WTC11 (cell line): ENCODE results near the gene PLAC8.

Source experiments
- ATF2 ChIP-seq: sonication (generic); formaldehyde crosslinking; IDR thresholded peaks from 2 replicates; pipeline ENCODE4 v1.8.1; 2022; ENCODE audit warnings: low read depth, missing genetic modification reagents, borderline replicate concordance
- CTCF ChIP-seq: fragments of 200-600 bp; IDR thresholded peaks from 2 replicates; pipeline ENCODE4 v1.8.0; 2022; ENCODE audit warnings: antibody characterized with exemption
- ETV6 ChIP-seq: sonication (generic); formaldehyde crosslinking; IDR thresholded peaks from 2 replicates; pipeline ENCODE4 v1.8.1; 2022; ENCODE audit warnings: mild to moderate bottlenecking, missing genetic modification reagents
- IRF1 ChIP-seq: sonication (generic); formaldehyde crosslinking; IDR thresholded peaks from 2 replicates; pipeline ENCODE4 v1.8.0; 2023; ENCODE audit warnings: missing genetic modification reagents
- NR2C2 ChIP-seq: sonication (generic); formaldehyde crosslinking; IDR thresholded peaks from 2 replicates; pipeline ENCODE4 v1.8.0; 2022; ENCODE audit warnings: mild to moderate bottlenecking, missing genetic modification reagents
- PRDM15 ChIP-seq: sonication (generic); formaldehyde crosslinking; IDR thresholded peaks from 2 replicates; pipeline ENCODE4 v1.8.0; 2022; ENCODE audit warnings: missing genetic modification reagents
- USF2 ChIP-seq: sonication (generic); formaldehyde crosslinking; IDR thresholded peaks from 2 replicates; pipeline ENCODE4 v1.8.1; 2023; ENCODE audit warnings: mild to moderate bottlenecking, missing genetic modification reagents, moderate library complexity
- ZNF263 ChIP-seq: sonication (generic); formaldehyde crosslinking; IDR thresholded peaks from 2 replicates; pipeline ENCODE4 v1.8.1; 2022; ENCODE audit warnings: low read depth, mild to moderate bottlenecking, moderate library complexity, missing genetic modification reagents
- ZNF423 ChIP-seq: fragments of 250-450 bp; sonication (Bioruptor Pico); IDR thresholded peaks from 2 replicates; pipeline ENCODE4 v2.1.2; 2022; ENCODE audit warnings: mild to moderate bottlenecking, moderate library complexity

- no peak for TF ChIP-seq USF2
- TF ChIP-seq ETV6 (CRISPR knock-in tag), result no peak
- no peak for TF ChIP-seq PRDM15 (CRISPR knock-in tag)
- TF ChIP-seq ATF2 (CRISPR knock-in tag), result no peak
- TF ChIP-seq CTCF, result no peak
- TF ChIP-seq IRF1 (CRISPR knock-in tag), result no peak
- TF ChIP-seq ZNF263 (CRISPR knock-in tag), result no peak
- no peak for TF ChIP-seq NR2C2
- no peak for TF ChIP-seq ZNF423 (CRISPR knock-in tag)
Measured at GRCh38 chr4:83089410-83090157, 24.9 kb downstream of the PLAC8 start.
